Esophagus squamous epithelium (tissue), 4 donors: ENCODE results near the gene TGFBR3L.
"Not testable (repeated sequence)": the region's sequence is repeated elsewhere in the genome, so short reads cannot be mapped to it uniquely, and the experiment has no call there.

Experiments
- POLR2A ChIP-seq, 4 donors: fragments of 450-650 bp; IDR thresholded peaks; one replicate each; pipeline ENCODE4 v1.6.1; 2017; ENCODE audit warnings: antibody characterized with exemption in 4 of 4, mild to moderate bottlenecking in 4 of 4, moderate library complexity in 3 of 4
- TF ChIP-seq, protein P1 (sequence below), 6 experiments: fragments of 450-650 bp in 4 of 6; fragments of 200-600 bp in 2 of 6; sonication (generic) in 2 of 6; IDR thresholded peaks; one replicate each; pipeline ENCODE4 v1.5.1; 2016 to 2019; ENCODE audit warnings: antibody characterized with exemption in 6 of 6, mild to moderate bottlenecking in 4 of 6, moderate library complexity in 4 of 6

DNA sequence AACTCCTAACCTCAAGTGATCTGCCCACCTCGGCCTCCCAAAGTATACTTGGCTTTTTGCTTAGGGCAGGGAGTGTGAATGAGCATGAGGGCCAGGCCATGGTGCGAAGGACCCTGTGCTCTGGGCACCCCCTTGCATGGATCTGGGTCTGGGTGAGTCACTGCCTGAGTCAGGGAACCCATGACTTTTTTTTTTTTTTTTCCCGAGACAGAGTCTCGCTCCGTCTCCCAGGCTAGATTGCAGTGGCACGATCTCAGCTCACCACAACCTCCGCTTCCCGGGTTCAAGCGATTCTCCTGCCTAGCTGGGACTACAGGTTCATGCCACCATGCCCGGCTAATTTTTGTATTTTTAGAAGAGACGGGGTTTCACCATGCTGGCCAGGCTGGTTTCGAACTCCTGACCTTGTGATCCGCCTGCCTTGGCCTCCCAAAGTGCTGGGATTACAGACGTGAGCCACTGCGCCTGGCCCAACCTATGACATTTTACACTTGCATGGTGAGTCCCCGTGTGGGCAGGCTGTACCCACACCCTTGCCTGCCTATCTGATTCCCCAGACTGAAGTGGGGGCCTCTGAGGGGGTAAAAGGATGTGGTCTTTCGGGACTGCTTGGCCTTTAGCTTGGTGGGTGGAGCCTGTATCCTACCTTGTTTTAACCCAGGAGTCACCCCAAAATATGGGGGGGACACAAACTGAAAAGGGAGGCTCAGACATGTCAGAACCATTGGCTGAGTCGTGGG lies 21.1 kb upstream of the TGFBR3L start:
- TF ChIP-seq, protein P1, sequence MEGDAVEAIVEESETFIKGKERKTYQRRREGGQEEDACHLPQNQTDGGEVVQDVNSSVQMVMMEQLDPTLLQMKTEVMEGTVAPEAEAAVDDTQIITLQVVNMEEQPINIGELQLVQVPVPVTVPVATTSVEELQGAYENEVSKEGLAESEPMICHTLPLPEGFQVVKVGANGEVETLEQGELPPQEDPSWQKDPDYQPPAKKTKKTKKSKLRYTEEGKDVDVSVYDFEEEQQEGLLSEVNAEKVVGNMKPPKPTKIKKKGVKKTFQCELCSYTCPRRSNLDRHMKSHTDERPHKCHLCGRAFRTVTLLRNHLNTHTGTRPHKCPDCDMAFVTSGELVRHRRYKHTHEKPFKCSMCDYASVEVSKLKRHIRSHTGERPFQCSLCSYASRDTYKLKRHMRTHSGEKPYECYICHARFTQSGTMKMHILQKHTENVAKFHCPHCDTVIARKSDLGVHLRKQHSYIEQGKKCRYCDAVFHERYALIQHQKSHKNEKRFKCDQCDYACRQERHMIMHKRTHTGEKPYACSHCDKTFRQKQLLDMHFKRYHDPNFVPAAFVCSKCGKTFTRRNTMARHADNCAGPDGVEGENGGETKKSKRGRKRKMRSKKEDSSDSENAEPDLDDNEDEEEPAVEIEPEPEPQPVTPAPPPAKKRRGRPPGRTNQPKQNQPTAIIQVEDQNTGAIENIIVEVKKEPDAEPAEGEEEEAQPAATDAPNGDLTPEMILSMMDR (IDR thresholded peaks at IDR 0.05): not testable (repeated sequence)
- not testable (repeated sequence) for TF ChIP-seq POLR2A (IDR thresholded peaks at IDR 0.05)
